HG03108 (cell line): ENCODE data around the gene SHISA7.
A peak's percentile ranks its signal among the peaks of the same experiment; 100 is the strongest.

ENCODE experiments used
- ATAC-seq: cut with Tn5 transposase; IDR thresholded peaks from one replicate; pipeline ENCODE4 v1.9.1; 2021; ENCODE audit warnings: moderate library complexity; ENCODE audit not compliant: unreplicated experiment

Gene SHISA7

DNA sequence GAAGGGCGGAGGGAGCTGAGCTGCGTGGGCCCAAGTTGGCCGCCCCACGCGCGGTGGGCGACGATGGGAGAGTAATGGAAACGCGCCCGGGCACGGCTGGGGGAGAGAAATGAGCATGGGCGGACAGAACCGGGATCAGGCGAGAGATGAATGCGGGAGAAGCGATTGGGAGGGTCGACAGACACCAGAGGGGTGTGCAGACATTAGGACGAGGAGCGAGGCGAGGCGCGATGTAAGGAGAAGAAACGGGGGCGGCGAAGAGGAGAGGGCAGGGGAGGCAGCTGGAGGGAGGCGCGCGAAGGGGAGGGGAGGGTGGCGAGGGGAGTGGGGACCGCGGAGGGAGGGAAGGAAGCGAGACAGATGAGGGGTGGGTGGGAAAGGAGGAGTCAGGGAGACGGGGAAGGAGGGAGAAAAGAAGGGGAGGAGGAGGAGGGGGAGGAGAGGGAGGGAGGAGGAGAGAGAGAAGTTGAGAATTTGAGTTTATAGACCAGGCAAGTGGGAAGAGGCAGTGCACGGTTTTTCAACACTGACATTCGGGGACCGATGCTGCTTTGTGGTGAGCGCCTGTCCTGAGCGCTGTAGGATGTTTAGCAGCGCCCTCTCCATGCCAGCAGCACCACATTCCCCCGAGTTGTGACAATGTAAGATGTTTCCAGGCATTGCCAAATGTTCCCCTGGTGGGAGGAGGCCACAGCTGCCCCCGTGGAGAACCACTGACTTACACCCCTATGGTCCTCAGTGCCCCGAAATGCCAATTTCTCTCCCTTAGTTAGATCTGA, at the start of gene SHISA7:
Gene SHISA7, minus strand, starts transcription at position 256 of the 779 bp plus-strand sequence. CDS start 437 bp downstream, outside the sequence.
- no peak for ATAC-seq

GRCh38 chr19:55492362-55492944, 49.4 kb upstream of the SHISA7 start:
- no peak for ATAC-seq

DNA sequence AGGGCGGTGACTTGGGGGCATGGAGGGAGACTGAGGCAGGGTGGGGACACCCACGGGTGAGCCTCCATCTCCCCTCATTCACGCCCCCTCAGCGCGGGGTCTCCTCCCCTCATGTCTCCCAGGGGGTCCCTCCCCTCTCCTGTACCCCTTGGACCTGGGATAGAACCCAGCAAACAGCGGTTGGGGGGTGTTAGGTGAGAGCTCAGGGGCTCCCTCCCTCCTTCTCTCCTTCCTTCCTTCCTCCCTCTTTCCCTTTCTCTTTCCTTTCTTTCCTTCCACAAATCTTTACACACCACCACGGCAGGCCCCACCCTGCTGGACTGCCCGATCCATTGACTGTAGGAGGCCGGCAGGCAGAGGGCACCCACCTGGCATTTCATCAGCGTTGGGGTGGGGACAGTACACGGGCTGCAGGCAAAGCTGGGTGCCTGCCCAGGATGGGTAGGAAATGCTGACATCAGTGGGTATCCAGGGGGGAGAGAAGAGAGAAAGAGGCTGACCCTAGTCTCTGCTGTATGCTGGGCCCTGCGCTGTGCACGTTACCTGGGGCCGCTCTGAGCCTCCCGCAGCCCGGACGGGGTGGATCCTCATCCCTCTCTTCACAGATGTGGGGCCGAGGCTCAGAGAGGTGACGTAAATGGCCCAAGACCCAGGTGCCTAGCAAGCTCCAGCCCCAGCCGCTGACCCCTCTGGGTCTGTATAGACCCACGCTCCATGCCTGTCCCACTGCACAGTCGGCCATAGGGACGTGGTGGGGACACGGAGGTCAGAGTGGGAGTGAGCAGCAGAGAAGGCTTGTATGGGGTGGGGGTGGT, 48.7 kb upstream of the SHISA7 start:
- ATAC-seq, result no peak

GRCh38 chr19:55490478-55491432, 47.7 kb upstream of the SHISA7 start:
- no peak for ATAC-seq

DNA sequence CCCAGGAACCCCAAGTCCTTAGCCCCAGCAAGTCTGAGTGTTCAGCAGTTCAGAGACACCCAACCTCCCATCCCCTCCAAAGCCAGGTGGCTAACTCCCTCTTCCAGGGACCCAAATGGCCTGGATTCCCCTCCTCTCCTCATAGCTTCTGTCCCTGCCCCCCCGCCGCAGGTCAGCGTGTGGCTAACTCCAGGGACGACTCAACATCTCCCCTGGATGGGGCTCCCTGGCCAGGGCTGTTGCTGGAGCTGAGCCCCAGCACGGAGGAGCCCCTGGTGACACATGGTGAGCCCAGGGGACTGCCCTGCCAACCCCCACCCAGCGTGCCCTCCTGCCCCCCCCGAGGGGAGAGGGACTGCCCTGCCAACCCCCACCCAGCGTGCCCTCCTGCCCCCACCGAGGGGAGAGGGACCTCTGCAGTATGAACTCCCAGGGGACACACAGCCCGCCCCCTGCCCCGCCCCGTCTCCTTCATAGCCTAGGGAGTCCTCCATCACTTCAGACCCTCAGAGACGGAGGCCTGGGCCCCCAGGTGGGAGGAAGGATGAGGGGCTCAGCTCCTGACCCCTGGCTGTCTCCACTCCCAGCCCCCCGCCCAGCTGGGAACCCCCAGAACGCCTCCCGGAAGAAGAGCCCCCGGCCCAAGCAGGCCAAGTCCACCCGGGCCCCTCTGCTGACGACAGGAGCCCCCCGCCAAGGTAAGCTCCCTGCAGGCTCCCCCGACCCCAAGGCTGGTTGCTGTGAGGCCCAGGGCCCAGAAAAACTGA, 46.8 kb upstream of the SHISA7 start:
- ATAC-seq, result no peak

- no peak for ATAC-seq
These were observed 46.0 kb upstream of the SHISA7 start for GRCh38 chr19:55488986-55489710.

GRCh38 chr19:55487924-55488687, 45.0 kb upstream of the SHISA7 start, which contains the start of gene SSC5D:
TSS of gene SSC5D (plus strand) at chr19:55488436. CDS start at chr19:55488590, 154 bp downstream.
- no peak for ATAC-seq

GRCh38 chr19:55486971-55487923, 44.1 kb upstream of the SHISA7 start:
- ATAC-seq, result no peak

DNA sequence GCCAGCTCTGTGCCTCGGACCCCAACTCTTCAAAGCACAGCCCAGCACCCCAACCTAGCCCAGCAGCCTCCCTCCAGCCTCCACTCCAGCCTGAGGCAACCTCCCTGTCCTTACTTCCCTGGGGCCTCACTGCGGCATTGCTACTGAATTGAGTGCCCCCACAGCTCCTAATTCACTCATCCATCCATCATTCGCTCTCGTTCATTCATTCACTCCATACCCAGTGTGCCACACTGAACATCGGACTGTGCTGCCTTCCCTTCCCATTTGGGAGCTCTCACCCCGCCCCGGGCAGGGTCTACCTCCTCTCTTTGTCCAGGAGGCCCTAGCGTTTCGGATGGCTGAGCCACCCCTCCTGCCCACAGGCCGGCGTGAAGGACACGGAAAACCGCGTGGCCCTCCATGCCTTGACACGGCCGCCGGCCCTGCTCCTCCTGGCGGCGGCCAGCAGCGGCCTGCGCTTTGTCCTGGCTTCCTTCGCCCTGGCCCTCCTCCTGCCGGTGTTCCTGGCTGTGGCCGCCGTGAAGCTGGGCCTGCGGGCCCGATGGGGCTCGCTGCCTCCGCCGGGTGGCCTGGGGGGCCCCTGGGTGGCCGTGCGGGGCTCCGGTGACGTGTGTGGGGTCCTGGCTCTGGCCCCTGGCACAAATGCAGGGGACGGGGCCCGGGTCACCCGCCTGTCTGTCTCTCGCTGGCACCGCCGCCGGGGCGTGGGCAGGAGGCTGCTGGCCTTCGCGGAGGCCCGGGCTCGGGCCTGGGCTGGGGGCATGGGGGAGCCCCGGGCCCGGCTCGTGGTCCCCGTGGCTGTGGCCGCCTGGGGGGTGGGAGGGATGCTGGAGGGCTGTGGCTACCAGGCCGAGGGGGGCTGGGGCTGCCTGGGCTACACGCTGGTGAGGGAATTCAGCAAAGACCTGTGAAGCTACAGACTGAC, 43.2 kb upstream of the SHISA7 start:
- ATAC-seq, result no peak

- ATAC-seq, result no peak
These were observed 42.4 kb upstream of the SHISA7 start for GRCh38 chr19:55485439-55486011.

DNA sequence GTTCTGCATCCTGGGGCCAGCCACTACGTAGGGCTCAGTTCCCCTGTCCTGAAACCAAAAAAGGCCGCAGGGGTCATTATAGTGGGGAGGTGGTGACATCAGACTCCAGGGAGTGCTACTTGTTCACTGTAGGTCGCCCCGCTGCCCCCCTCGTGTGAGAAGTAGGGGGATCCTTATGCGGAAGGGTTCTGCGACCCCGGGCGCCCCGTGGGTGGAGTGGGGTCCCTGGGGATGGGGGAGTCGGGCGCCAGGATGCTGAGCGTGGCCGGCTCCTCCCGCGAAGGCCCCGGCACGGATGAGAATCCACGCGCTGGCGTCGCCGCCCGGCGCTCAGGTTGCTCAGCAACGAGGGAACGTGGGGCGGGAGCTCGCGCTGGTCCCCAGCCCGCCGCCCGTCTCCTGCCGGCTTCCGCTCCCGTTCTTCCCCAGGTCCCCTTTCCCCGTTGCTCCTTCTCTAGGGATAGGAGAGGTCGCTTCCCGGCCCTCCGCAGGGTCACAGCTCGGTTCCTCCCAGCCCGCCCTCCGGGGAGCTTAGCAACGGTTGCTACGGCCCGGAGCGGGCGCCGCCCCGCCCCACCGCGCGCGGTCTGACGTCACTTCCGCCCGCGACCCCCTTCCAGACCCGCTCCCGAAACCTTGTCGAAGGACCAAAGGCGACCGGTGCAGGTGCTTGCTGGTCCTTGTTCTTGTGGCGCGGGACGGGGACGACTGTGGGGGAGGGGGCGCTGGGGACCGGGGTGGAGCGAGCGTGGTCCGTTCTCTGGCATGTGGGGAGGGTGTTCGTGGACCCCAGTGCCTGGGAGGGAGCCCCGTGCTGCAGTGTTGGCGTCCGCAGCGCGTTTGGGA, 41.7 kb upstream of the SHISA7 start, which contains the start of gene NAT14:
Gene NAT14, plus strand, starts transcription at position 596 of the 846 bp plus-strand sequence. CDS start 521 bp downstream, outside the sequence.
- peak; percentile 45 for ATAC-seq

DNA sequence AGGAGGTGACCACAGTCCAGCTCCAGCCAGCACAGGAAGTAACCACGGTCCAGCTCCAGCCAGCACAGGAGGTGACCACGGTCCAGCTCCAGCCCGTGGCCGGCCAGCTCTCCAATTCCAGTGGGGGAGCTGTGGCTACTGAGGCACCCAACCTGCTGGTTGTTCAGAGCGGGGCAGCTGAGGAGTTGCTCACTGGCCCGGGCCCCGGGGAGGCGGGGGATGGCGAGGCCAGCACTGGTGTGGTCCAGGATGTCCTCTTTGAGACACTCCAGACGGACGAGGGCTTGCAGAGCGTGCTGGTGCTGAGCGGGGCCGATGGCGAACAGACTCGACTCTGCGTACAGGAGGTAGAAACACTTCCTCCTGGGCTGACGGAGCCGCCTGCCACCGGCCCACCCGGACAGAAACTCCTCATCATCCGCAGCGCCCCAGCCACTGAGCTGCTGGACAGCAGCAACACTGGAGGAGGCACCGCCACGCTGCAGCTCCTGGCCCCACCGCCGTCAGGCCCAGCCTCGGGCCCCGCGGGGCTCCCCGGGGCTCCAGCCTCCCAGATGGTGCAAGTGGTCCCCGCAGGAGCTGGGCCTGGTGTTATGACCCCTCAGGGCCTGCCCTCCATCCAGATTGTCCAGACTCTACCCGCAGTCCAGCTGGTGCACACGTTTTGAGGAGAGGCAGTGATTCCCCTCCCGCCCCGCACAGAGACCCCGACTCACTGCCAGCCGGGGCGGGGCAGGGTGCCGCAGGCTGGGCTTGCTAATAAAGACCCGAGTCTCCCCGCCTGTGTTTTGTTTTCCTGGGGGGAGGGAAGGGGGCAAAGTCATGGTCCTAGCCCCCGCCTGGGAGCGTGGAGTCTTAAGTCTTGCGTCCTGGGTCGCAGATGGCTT, 40.8 kb upstream of the SHISA7 start:
- no peak for ATAC-seq

DNA sequence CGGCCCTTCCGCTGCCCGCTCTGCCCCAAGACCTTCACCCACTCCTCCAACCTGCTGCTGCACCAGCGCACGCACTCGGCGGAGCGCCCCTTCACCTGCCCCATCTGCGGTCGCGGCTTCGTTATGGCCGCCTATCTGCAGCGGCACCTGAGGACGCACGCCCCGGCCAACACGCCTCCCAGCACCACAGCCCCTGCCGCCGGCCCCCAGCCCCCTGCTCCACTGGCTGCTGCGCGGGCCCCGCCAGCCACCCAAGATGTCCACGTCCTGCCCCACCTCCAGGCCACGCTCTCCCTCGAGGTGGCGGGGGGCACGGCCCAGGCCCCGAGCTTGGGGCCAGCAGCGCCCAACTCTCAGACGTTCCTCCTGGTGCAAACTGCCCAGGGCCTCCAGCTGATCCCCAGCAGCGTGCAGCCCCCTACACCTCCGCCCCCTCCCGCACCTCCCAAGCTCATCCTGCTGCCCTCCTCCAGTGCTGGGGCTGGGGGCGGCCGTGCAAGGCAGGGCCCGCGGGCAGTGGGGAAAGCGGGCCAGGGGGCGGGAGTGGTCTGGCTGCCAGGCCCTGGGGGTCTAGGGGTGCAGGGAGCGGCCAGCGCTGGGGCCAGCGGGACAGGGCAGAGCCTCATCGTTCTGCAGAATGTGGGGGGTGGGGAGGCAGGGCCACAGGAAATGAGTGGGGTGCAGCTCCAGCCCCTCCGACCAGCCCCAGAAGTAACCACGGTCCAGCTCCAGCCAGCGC, 40.0 kb upstream of the SHISA7 start:
- no peak for ATAC-seq
